BE2C (cell line): ENCODE data around the gene BPIFB6.
"Not testable (repeated sequence)": the region's sequence is repeated elsewhere in the genome, so short reads cannot be mapped to it uniquely, and the experiment has no call there.

Experiments
- DNase-seq: peaks from one replicate; pipeline ENCODE4 v3.0.0-alpha.2; 2020
- H3K27me3 ChIP-seq: fragments of 250-450 bp; sonication (Bioruptor Pico); 2 replicates; pipeline ENCODE4 v1.5.1; 2020; ENCODE audit warnings: mild to moderate bottlenecking
- H3K36me3 ChIP-seq: fragments of 250-450 bp; sonication (Bioruptor Pico); 2 replicates; pipeline ENCODE4 v1.5.1; 2020; ENCODE audit warnings: mild to moderate bottlenecking
- H3K4me1 ChIP-seq: fragments of 250-450 bp; sonication (Bioruptor Pico); 2 replicates; pipeline ENCODE4 v1.5.1; 2020
- H3K4me3 ChIP-seq: 2 replicates; pipeline ENCODE4 v1.5.1; 2011; ENCODE audit warnings: low read depth, low read length
- H3K9me3 ChIP-seq: fragments of 250-450 bp; sonication (Bioruptor Pico); 2 replicates; pipeline ENCODE4 v1.5.1; 2020
- CTCF ChIP-seq: IDR thresholded peaks from 2 replicates; pipeline ENCODE4 v1.5.1; 2012; ENCODE audit warnings: mild to moderate bottlenecking, low read depth, low read length

The BPIFB6 gene

DNA sequence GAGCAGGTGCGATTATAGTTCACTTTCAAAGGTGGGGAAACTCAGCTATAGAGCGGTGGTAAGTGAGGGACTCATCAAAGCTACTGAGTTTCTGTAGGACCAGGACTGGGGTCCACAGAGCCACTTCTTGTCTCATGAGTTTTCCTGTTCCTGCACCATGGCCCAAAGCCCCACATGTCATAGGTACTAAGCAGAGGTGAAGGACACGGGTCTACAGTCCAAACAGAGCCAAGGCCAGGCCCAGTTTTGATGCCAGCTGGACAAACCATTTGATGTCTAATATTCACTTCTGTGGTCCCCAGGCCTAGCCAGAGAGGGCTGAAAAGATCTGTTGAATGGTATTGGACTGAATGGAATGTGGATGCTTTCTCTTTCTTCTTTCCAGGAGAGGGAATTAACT lies 11.0 kb downstream of the BPIFB6 start:
- peaks cover 4% of the 10 kb centered on the region; the same call in 1 of the 2 replicates for H3K9me3 ChIP-seq
- no peak for DNase-seq
- H3K27me3 ChIP-seq = no peaks in the 10 kb centered on the region
- no peak for TF ChIP-seq CTCF
- no peaks in the 10 kb centered on the region for H3K4me1 ChIP-seq
- H3K4me3 ChIP-seq = no peak overlapping the region
- no peaks in the 10 kb centered on the region for H3K36me3 ChIP-seq

GRCh38 chr20:33042983-33043730 lies 11.7 kb downstream of the BPIFB6 start:
- no peak overlapping the region for H3K4me3 ChIP-seq
- no peak for TF ChIP-seq CTCF
- peaks cover 4% of the 10 kb centered on the region; the same call in 1 of the 2 replicates for H3K9me3 ChIP-seq
- H3K4me1 ChIP-seq = no peaks in the 10 kb centered on the region
- no peaks in the 10 kb centered on the region for H3K27me3 ChIP-seq
- H3K36me3 ChIP-seq = no peaks in the 10 kb centered on the region
- DNase-seq = no peak

DNA sequence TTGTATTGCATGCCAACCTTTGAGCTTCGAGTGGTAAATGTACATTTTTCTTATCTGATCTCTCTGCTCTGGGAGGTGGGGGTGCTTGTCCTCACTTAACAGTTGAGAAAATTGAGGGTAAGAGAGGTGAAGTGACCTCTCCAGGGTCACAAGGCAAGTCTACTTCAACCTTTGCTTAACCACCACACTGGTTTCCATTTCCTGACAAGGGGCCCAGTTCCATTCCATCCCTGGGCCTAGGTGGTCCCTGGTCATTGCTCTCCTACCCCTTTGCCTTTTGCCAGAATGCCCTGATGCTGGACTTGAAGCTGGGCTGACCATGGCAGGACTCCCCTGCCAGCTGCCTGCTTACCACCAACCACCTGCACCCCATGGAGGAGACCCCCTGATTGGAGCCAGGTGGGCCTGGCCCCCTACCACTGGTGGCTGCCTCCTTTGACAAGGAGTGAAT lies 12.3 kb downstream of the BPIFB6 start:
- TF ChIP-seq CTCF = no peak
- Histone ChIP-seq H3K4me3 (no peak overlapping the region), H3K27me3 (no peaks in the 10 kb centered on the region), H3K4me1 (no peaks in the 10 kb centered on the region), H3K9me3 (peaks cover 4% of the 10 kb centered on the region; the same call in 1 of the 2 replicates), H3K36me3 (no peaks in the 10 kb centered on the region)
- DNase-seq = no peak

DNA sequence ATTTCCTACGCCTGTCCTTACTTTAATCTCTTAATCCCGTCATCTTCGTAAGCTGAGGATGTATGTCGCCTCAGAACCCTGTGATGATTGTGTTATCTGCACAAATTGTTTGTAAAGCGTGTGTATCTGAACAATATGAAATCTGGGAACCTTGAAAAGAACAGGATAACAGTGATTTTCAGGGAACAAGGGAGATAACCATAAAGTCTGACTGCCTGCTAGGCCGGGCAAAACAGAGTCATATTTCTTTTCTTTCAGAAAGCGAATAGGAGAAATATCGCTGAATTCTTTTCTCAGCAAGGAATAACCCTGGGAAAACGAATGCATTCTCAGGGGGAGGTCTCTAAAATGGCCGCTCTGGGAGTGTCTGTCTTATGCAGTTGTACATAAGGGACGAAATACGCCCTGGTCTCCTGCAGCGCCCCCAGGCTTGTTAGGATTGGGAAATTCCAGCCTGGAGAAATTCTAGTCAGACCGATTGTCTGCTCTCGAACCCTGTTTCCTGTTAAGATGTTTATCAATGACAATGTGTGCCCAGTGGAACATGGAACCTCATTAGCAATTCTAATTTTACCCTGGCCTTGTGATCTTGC lies 13.8 kb downstream of the BPIFB6 start:
- not testable (repeated sequence) for H3K9me3 ChIP-seq, DNase-seq, H3K27me3 ChIP-seq, H3K4me1 ChIP-seq, H3K36me3 ChIP-seq, H3K4me3 ChIP-seq

- no peak for DNase-seq
- Histone ChIP-seq H3K27me3 (no peaks in the 10 kb centered on the region), H3K9me3 (peaks cover 4% of the 10 kb centered on the region; the same call in 1 of the 2 replicates)
Observed at GRCh38 chr20:33046412-33046811, 15.0 kb downstream of the BPIFB6 start.

DNA sequence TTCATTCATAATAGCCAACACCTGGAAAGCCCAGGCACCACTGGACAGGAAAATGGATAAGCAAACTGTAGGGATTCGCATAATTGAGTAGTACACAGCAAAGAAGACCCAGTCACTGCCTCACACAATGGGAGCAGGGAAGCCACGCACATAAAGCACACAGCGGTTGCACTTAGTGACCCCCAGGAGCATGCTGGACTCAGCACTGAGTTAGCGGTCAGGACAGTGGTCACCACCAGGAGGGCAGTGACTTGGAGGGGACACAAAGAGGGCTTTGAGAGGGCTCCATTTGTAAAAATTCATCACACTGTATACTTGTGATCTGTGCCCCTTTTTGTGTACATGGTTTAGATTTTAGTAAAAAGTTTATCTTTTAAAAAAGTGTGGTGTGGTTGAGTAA lies 19.9 kb downstream of the BPIFB6 start:
- Histone ChIP-seq H3K4me3 (no peak overlapping the region), H3K9me3 (no peaks in the 10 kb centered on the region), H3K4me1 (no peaks in the 10 kb centered on the region), H3K36me3 (no peaks in the 10 kb centered on the region), H3K27me3 (peaks cover 6% of the 10 kb centered on the region; the same call in 1 of the 2 replicates)
- no peak for DNase-seq
- TF ChIP-seq CTCF = no peak

More at GRCh38 chr20:33046412-33046811, 15.0 kb downstream of the BPIFB6 start:
- TF ChIP-seq CTCF = no peak
- no peaks in the 10 kb centered on the region for H3K4me1 ChIP-seq
- H3K36me3 ChIP-seq = no peaks in the 10 kb centered on the region
- H3K4me3 ChIP-seq = no peak overlapping the region
